22Rv1 (cell line): ENCODE data around the gene IQCK.

Experiments
- H3K27ac ChIP-seq: fragments of 450-650 bp; 2 replicates; pipeline ENCODE4 v1.5.1; 2017
- ZFX ChIP-seq: fragments of 450-650 bp; IDR thresholded peaks from 2 replicates; pipeline ENCODE4 v1.6.1; 2017; ENCODE audit warnings: antibody characterized with exemption, borderline replicate concordance
- TF ChIP-seq, protein P1 (sequence below): fragments of 450-650 bp; IDR thresholded peaks from 2 replicates; pipeline ENCODE4 v1.5.1; 2017; ENCODE audit warnings: mild to moderate bottlenecking

Gene IQCK

GRCh38 chr16:19760356-19761060 is 42.4 kb downstream of the IQCK start:
- no peak for TF ChIP-seq ZFX
- no peak overlapping the region for H3K27ac ChIP-seq

DNA sequence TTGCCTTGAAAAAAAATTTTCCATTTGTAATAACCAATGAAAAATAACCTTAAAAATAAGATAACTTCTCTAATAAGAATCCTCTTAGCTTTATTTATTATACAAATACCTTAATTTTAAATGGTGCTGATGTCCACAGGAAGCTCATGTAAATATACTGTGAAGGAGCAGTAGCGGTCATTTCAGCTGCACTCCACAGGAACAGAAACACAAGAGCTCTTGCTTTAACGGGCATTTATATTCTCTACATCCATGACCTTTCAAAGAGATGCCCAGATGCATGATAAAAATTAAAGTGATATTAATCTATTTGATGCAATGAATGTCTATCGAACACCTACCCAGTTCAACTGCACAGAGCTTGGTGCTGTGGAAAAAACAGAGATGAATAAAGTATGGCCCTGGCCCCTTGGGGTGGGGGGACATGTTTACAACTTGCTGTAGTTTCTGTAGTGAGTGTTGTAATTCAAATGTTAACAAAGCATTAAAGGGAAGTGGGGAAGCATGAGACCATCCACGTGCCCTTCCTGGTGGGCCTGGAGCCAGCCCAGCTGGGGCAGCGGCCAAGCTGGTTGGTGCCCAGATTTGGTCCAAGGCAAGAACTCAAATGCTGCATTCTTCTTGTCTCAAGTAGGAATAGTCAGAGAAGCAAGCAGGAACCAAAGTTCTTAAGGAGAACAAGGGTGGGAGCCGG is 47.9 kb downstream of the IQCK start:
- no peak overlapping the region for H3K27ac ChIP-seq
- TF ChIP-seq, protein P1, sequence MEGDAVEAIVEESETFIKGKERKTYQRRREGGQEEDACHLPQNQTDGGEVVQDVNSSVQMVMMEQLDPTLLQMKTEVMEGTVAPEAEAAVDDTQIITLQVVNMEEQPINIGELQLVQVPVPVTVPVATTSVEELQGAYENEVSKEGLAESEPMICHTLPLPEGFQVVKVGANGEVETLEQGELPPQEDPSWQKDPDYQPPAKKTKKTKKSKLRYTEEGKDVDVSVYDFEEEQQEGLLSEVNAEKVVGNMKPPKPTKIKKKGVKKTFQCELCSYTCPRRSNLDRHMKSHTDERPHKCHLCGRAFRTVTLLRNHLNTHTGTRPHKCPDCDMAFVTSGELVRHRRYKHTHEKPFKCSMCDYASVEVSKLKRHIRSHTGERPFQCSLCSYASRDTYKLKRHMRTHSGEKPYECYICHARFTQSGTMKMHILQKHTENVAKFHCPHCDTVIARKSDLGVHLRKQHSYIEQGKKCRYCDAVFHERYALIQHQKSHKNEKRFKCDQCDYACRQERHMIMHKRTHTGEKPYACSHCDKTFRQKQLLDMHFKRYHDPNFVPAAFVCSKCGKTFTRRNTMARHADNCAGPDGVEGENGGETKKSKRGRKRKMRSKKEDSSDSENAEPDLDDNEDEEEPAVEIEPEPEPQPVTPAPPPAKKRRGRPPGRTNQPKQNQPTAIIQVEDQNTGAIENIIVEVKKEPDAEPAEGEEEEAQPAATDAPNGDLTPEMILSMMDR = no peak
- TF ChIP-seq ZFX = no peak

DNA sequence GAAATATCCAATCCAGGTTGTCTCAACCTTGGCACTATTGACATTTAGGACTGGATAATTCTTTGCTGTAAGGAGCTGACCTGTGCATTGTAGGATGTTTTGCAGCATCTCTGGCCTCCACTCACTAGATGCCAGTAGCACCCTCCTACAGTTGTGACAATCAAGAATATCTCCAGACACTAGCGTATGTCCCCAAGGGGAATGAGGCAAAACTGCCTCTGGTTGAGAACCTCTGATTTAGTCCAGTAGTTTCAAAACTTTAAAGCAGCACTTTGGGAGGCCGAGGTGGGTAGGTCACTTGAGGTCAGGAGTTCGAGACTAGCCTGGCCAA is 48.4 kb downstream of the IQCK start:
- no peak overlapping the region for H3K27ac ChIP-seq
- TF ChIP-seq, protein P1 = no peak
- TF ChIP-seq ZFX = no peak

GRCh38 chr16:19766988-19767387 is 48.9 kb downstream of the IQCK start:
- no peak overlapping the region for H3K27ac ChIP-seq
- TF ChIP-seq, protein P1 = no peak
- TF ChIP-seq ZFX = no peak

GRCh38 chr16:19767497-19767896 is 49.4 kb downstream of the IQCK start:
- TF ChIP-seq ZFX = no peak
- TF ChIP-seq, protein P1 = no peak
- H3K27ac ChIP-seq = no peak overlapping the region

- no peak overlapping the region for H3K27ac ChIP-seq
- TF ChIP-seq, protein P1 = no peak
- no peak for TF ChIP-seq ZFX
These were observed 51.2 kb downstream of the IQCK start for GRCh38 chr16:19769239-19769638.

GRCh38 chr16:19771040-19771439 is 53.0 kb downstream of the IQCK start:
- TF ChIP-seq, protein P1 = no peak
- no peak for TF ChIP-seq ZFX
- no peak overlapping the region for H3K27ac ChIP-seq
